KMS-11 (cell line): Measurements from ENCODE around the gene ZAR1L.

Source experiments
- H2AFZ ChIP-seq: fragments of 200-600 bp; sonication (generic); 2 replicates; pipeline ENCODE4 v1.6.1; 2016; ENCODE audit warnings: antibody characterized with exemption, mixed run types, low read depth
- H3K27ac ChIP-seq: fragments of 200-600 bp; sonication (generic); 2 replicates; pipeline ENCODE4 v1.6.1; 2016; ENCODE audit warnings: mild to moderate bottlenecking, mixed run types
- H3K27me3 ChIP-seq: fragments of 200-600 bp; sonication (generic); 2 replicates; pipeline ENCODE4 v1.6.1; 2017; ENCODE audit warnings: mild to moderate bottlenecking, low read depth, mixed run types, moderate library complexity; ENCODE audit not compliant: insufficient read depth
- H3K36me3 ChIP-seq: fragments of 200-600 bp; sonication (generic); 2 replicates; pipeline ENCODE4 v1.6.1; 2017; ENCODE audit warnings: mild to moderate bottlenecking, mixed run types; ENCODE audit not compliant: insufficient read depth
- H3K4me1 ChIP-seq: fragments of 200-600 bp; sonication (generic); 2 replicates; pipeline ENCODE4 v1.6.1; 2016; ENCODE audit warnings: mild to moderate bottlenecking, low read depth, mixed run types; ENCODE audit not compliant: poor library complexity, severe bottlenecking
- H3K4me2 ChIP-seq: fragments of 200-600 bp; sonication (generic); 2 replicates; pipeline ENCODE4 v1.7.0; 2016; ENCODE audit warnings: mild to moderate bottlenecking, mixed run types
- H3K4me3 ChIP-seq: fragments of 200-600 bp; sonication (generic); IDR thresholded peaks from 2 replicates; pipeline ENCODE4 v1.6.1; 2017; ENCODE audit warnings: low read depth, low read length, mixed read lengths; ENCODE audit not compliant: insufficient read depth
- H3K79me2 ChIP-seq: fragments of 200-600 bp; sonication (generic); 2 replicates; pipeline ENCODE4 v1.6.1; 2016; ENCODE audit warnings: low read depth, mixed run types; ENCODE audit not compliant: insufficient read depth
- H3K9ac ChIP-seq: fragments of 200-600 bp; sonication (generic); 2 replicates; pipeline ENCODE4 v1.6.1; 2016; ENCODE audit warnings: mild to moderate bottlenecking, mixed run types
- H4K20me1 ChIP-seq: fragments of 200-600 bp; sonication (generic); 2 replicates; pipeline ENCODE4 v1.6.1; 2016; ENCODE audit warnings: mild to moderate bottlenecking, mixed run types; ENCODE audit not compliant: insufficient read depth
- CTCF ChIP-seq: fragments of 200-600 bp; sonication (generic); conservative IDR thresholded peaks from 2 replicates; pipeline ENCODE4 v1.6.1; 2017; ENCODE audit warnings: low read depth, mild to moderate bottlenecking, antibody characterized with exemption, low read length, moderate library complexity, mixed read lengths

Gene ZAR1L

GRCh38 chr13:32305646-32306045 is 9.5 kb downstream of the ZAR1L start:
- H3K36me3 ChIP-seq: no peaks in the 10 kb centered on the region
- no peak overlapping the region for H3K9ac ChIP-seq
- H3K79me2 ChIP-seq: no peaks in the 10 kb centered on the region
- no peaks in the 10 kb centered on the region for H4K20me1 ChIP-seq
- TF ChIP-seq CTCF: no peak
- no peaks in the 10 kb centered on the region for H3K27me3 ChIP-seq
- peaks cover 7% of the 10 kb centered on the region for H3K4me1 ChIP-seq
- no peak overlapping the region for H3K27ac ChIP-seq
- H3K4me2 ChIP-seq: no peak overlapping the region
- no peak overlapping the region for H2AFZ ChIP-seq
- H3K4me3 ChIP-seq: no peak overlapping the region

GRCh38 chr13:32302461-32302860 is 12.7 kb downstream of the ZAR1L start:
- no peak for TF ChIP-seq CTCF
- Histone ChIP-seq H3K4me1 (peaks cover 7% of the 10 kb centered on the region), H3K4me2 (no peak overlapping the region), H3K4me3 (no peak overlapping the region), H2AFZ (no peak overlapping the region), H3K9ac (no peak overlapping the region), H3K27ac (no peak overlapping the region), H3K27me3 (no peaks in the 10 kb centered on the region), H4K20me1 (no peaks in the 10 kb centered on the region), H3K36me3 (no peaks in the 10 kb centered on the region), H3K79me2 (no peaks in the 10 kb centered on the region)

- Histone ChIP-seq H3K36me3 (no peaks in the 10 kb centered on the region), H3K4me2 (no peak overlapping the region), H3K27ac (no peak overlapping the region), H3K4me1 (peaks cover 18% of the 10 kb centered on the region), H4K20me1 (no peaks in the 10 kb centered on the region), H3K27me3 (no peaks in the 10 kb centered on the region), H3K4me3 (no peak overlapping the region), H3K79me2 (no peaks in the 10 kb centered on the region), H2AFZ (no peak overlapping the region), H3K9ac (no peak overlapping the region)
- TF ChIP-seq CTCF: no peak
Measured at GRCh38 chr13:32300920-32301319, 14.2 kb downstream of the ZAR1L start.

- Histone ChIP-seq H3K27me3 (no peaks in the 10 kb centered on the region), H2AFZ (no peak overlapping the region), H3K4me1 (peaks cover 18% of the 10 kb centered on the region), H3K4me3 (no peak overlapping the region), H3K27ac (no peak overlapping the region), H3K79me2 (no peaks in the 10 kb centered on the region), H3K36me3 (no peaks in the 10 kb centered on the region), H4K20me1 (no peaks in the 10 kb centered on the region), H3K9ac (no peak overlapping the region), H3K4me2 (no peak overlapping the region)
- TF ChIP-seq CTCF: no peak
Measured at GRCh38 chr13:32300406-32300805, 14.8 kb downstream of the ZAR1L start.
